Sciatic nerve (tissue), 2 donors: ENCODE data around the gene LYRM4. TPM values are rescaled to one million over a fixed set of nuclear protein-coding genes. Genes with fewer than 3 reads are reported as not detected.
A peak's percentile ranks its signal among the peaks of the same experiment; 100 is the strongest.

ENCODE experiments used
- ATAC-seq: fragments of 200-7000 bp; cut with Tn5 transposase; one replicate; pipeline ENCODE4 v1.9.1; 2020; ENCODE audit warnings: mild to moderate bottlenecking, moderate library complexity
- DNase-seq: peaks from one replicate; pipeline ENCODE4 v3.0.0-alpha.2; 2020; ENCODE audit warnings: low spot score
- intact Hi-C: fragments of 100-400 bp; cut with DNase I; formaldehyde crosslinking; loops from one replicate; pipeline ENCODE4 v1.14.2; 2022
- total RNA-seq: library from RNA; stranded (reverse); fragmentation: NEBNext Ultra II Directional; extraction: Animal tissue kit (Norgen Biotek cat#: 25700); gene quantifications from one replicate; pipeline ENCODE4 v1.2.1, GENCODE V29; 2021
- donor health status: DM: no; HTN: no; CAD: no.
- donor health status: DM: no; HTN: no; CAD: no.

LYRM4 gene
- total RNA-seq, 1 donor from 2014 or later = 21.7 TPM

- no peak for ATAC-seq
- intact Hi-C loops = no loop called here
- DNase-seq = no peak
Observed at GRCh38 chr6:5214570-5215052, 46.1 kb downstream of the LYRM4 start.

- DNase-seq = no peak
Observed at GRCh38 chr6:5213836-5214235, 46.9 kb downstream of the LYRM4 start.

GRCh38 chr6:5211492-5211891 lies 49.3 kb downstream of the LYRM4 start:
- intact Hi-C loops = no loop called here
- ATAC-seq = no peak

More at GRCh38 chr6:5213836-5214235, 46.9 kb downstream of the LYRM4 start:
- intact Hi-C loops = no loop called here
- ATAC-seq = no peak

GRCh38 chr6:5208471-5208971 lies 52.2 kb downstream of the LYRM4 start:
- intact Hi-C loops = no loop called here

More at GRCh38 chr6:5211492-5211891, 49.3 kb downstream of the LYRM4 start:
- DNase-seq = no peak

GRCh38 chr6:5208057-5208456 lies 52.7 kb downstream of the LYRM4 start:
- ATAC-seq (peak; percentile 20), DNase-seq (no peak)
- intact Hi-C loops = no loop called here

More at GRCh38 chr6:5208471-5208971, 52.2 kb downstream of the LYRM4 start:
- ATAC-seq (no peak), DNase-seq (no peak)

GRCh38 chr6:5206920-5207561 lies 53.7 kb downstream of the LYRM4 start:
- intact Hi-C loops = no loop called here
- no peak for DNase-seq
- ATAC-seq = no peak

GRCh38 chr6:5205877-5206850 lies 54.6 kb downstream of the LYRM4 start:
- DNase-seq (peak; percentile 82), ATAC-seq (peak; percentile 98)
- intact Hi-C loops = no loop called here

- no peak for DNase-seq
- intact Hi-C loops = no loop called here
- peak; percentile 48 for ATAC-seq
Observed at GRCh38 chr6:5205035-5205507, 55.7 kb downstream of the LYRM4 start.

- no peak for DNase-seq
- no peak for ATAC-seq
- intact Hi-C loops = no loop called here
Observed at GRCh38 chr6:5204376-5204775, 56.4 kb downstream of the LYRM4 start.

- DNase-seq (no peak), ATAC-seq (no peak)
- intact Hi-C loops = no loop called here
Observed at GRCh38 chr6:5203546-5203945, 57.2 kb downstream of the LYRM4 start.

GRCh38 chr6:5202941-5203340 lies 57.8 kb downstream of the LYRM4 start:
- ATAC-seq = no peak
- DNase-seq = no peak
- intact Hi-C loops = no loop called here

- ATAC-seq (no peak), DNase-seq (no peak)
- intact Hi-C loops = no loop called here
Observed at GRCh38 chr6:5202206-5202605, 58.5 kb downstream of the LYRM4 start.

GRCh38 chr6:5201271-5201670 lies 59.5 kb downstream of the LYRM4 start:
- no peak for ATAC-seq
- no peak for DNase-seq
- intact Hi-C loops = no loop called here

- no peak for ATAC-seq
- DNase-seq = no peak
- intact Hi-C loops = no loop called here
Observed at GRCh38 chr6:5199702-5200101, 61.0 kb downstream of the LYRM4 start.

- ATAC-seq (no peak), DNase-seq (no peak)
- intact Hi-C loops = no loop called here
Observed at GRCh38 chr6:5199283-5199682, 61.5 kb downstream of the LYRM4 start.

GRCh38 chr6:5197084-5197483 lies 63.7 kb downstream of the LYRM4 start:
- DNase-seq (no peak), ATAC-seq (no peak)
- intact Hi-C loops = no loop called here

GRCh38 chr6:5192135-5192794 lies 68.5 kb downstream of the LYRM4 start:
- intact Hi-C loops = no loop called here
- DNase-seq = no peak
- no peak for ATAC-seq

- intact Hi-C loops = no loop called here
- no peak for DNase-seq
- no peak for ATAC-seq
Observed at GRCh38 chr6:5191722-5192121, 69.0 kb downstream of the LYRM4 start.

- no peak for DNase-seq
- intact Hi-C loops = no loop called here
- no peak for ATAC-seq
Observed at GRCh38 chr6:5191222-5191621, 69.5 kb downstream of the LYRM4 start.
